Measurements from ENCODE around the gene SURF1. TPM values are rescaled to one million over a fixed set of nuclear protein-coding genes. Genes with fewer than 3 reads are reported as not detected.

SURF1 gene
- total RNA-seq, 1 donor from 2014 or later, result 30.0 TPM

DNA sequence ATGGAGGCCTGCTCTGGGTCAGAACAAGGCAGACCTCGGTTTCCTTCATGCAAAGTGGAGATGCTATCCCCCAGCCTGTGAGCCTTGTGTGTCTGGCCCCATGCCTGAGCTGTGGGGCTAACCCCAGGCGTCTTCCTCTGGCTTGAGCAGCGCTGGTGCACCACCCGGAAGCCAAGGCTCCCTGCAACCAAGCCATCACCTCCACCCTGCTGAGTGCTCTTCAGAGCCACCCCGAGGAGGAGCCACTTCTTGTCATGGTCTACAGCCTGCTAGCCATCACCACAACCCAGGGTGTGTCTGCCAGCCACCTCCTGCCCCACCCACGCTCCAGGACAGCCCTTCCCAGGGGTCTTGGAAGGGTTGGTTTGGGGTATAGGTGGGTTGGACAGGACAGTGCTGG lies 45.3 kb upstream of the SURF1 start:
- H3K36me3 Mint-ChIP-seq, result peaks cover 12% of the 10 kb centered on the region
- no peak for DNase-seq (ENCODE audit: low spot score in 2 of 2, unreplicated experiment in 2 of 2)
- H3K27me3 Mint-ChIP-seq (ENCODE audit: low read depth), result peaks cover 15% of the 10 kb centered on the region
- TF ChIP-seq, protein P1, sequence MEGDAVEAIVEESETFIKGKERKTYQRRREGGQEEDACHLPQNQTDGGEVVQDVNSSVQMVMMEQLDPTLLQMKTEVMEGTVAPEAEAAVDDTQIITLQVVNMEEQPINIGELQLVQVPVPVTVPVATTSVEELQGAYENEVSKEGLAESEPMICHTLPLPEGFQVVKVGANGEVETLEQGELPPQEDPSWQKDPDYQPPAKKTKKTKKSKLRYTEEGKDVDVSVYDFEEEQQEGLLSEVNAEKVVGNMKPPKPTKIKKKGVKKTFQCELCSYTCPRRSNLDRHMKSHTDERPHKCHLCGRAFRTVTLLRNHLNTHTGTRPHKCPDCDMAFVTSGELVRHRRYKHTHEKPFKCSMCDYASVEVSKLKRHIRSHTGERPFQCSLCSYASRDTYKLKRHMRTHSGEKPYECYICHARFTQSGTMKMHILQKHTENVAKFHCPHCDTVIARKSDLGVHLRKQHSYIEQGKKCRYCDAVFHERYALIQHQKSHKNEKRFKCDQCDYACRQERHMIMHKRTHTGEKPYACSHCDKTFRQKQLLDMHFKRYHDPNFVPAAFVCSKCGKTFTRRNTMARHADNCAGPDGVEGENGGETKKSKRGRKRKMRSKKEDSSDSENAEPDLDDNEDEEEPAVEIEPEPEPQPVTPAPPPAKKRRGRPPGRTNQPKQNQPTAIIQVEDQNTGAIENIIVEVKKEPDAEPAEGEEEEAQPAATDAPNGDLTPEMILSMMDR (IDR thresholded peaks at IDR 0.05; ENCODE audit: unreplicated experiment), result no peak
- H3K9me3 Mint-ChIP-seq, result no peaks in the 10 kb centered on the region
- no peak overlapping the region for H3K27ac Mint-ChIP-seq
- no peak overlapping the region for H3K4me3 Mint-ChIP-seq
- H3K4me1 Mint-ChIP-seq, result no peaks in the 10 kb centered on the region

DNA sequence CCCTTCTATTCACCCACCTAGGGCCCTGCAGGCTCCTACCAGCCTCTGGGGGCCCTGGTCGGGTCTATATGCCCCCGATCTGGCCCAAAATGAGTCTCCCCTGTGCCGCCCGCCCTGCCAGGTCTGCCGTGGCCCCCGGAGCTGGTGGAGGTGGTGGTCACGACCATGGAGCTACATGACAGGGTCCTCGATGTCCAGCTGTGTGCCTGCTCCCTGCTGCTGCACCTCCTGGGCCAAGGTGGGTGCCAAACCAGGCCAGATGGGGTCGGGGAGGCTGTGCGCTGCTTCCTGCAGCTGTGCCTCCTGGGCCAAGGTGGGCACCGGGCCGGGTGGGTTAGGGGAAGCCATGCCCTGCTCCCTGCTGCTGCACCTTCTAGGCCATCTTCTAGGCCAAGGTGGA lies 44.0 kb upstream of the SURF1 start:
- TF ChIP-seq, protein P1 (IDR thresholded peaks at IDR 0.05; ENCODE audit: unreplicated experiment), result no peak
- Mint-ChIP-seq H3K27ac (no peak overlapping the region), H3K4me1 (no peaks in the 10 kb centered on the region), H3K36me3 (peaks cover under 1% of the 10 kb centered on the region), H3K4me3 (no peak overlapping the region), H3K27me3 (ENCODE audit: low read depth) (peaks cover 28% of the 10 kb centered on the region), H3K9me3 (no peaks in the 10 kb centered on the region)
- no peak for DNase-seq (ENCODE audit: low spot score in 2 of 2, unreplicated experiment in 2 of 2)

DNA sequence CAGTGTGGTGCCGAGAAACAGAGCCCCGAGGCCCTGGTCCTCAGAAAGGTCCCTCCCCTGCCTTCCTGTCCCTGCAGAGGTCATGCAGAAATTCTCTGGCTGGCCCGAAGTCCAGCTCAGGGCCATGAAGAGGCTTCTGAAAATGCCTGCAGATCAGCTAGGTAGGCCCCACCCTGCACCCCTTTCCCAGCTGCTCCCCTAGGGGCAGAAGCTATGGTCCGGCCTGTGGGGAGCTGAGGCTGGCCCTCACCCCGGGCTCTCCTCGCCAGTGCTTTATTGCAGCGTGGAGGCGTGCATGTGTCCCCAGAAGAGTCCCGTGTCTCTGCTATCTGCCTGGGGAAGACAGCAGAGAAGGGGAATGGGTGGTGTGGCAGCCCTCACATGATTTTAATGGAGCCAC lies 41.6 kb upstream of the SURF1 start:
- no peak overlapping the region for H3K27ac Mint-ChIP-seq
- no peaks in the 10 kb centered on the region for H3K36me3 Mint-ChIP-seq
- no peaks in the 10 kb centered on the region for H3K4me1 Mint-ChIP-seq
- TF ChIP-seq, protein P1 (IDR thresholded peaks at IDR 0.05; ENCODE audit: unreplicated experiment), result no peak
- H3K4me3 Mint-ChIP-seq, result no peak overlapping the region
- H3K27me3 Mint-ChIP-seq (ENCODE audit: low read depth), result peaks cover 37% of the 10 kb centered on the region
- no peak for DNase-seq (ENCODE audit: low spot score in 2 of 2, unreplicated experiment in 2 of 2)
- no peaks in the 10 kb centered on the region for H3K9me3 Mint-ChIP-seq

DNA sequence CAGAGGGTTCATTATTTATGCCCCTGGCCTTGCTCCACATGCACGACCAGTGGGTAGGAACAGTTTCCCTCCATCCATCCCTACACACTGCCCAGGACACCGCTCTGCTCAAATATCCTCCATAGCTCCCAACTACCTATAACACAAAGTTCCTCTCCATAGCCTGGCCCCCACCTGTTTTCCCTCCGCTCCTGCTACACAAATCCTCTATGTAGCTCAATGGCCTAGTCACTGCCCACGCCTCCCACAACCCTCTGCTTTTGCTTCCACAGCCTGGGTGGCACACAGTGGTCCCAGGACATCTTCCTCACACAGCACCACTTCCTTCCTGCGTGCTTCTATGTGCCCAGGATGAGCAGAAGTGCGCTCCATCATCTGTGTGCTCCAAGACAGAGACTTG lies 41.1 kb upstream of the SURF1 start:
- H3K9me3 Mint-ChIP-seq, result no peaks in the 10 kb centered on the region
- H3K27me3 Mint-ChIP-seq (ENCODE audit: low read depth), result peaks cover 37% of the 10 kb centered on the region
- TF ChIP-seq, protein P1 (IDR thresholded peaks at IDR 0.05; ENCODE audit: unreplicated experiment), result no peak
- H3K4me1 Mint-ChIP-seq, result no peaks in the 10 kb centered on the region
- no peak for DNase-seq (ENCODE audit: low spot score in 2 of 2, unreplicated experiment in 2 of 2)
- H3K27ac Mint-ChIP-seq, result no peak overlapping the region
- no peaks in the 10 kb centered on the region for H3K36me3 Mint-ChIP-seq
- H3K4me3 Mint-ChIP-seq, result no peak overlapping the region

DNA sequence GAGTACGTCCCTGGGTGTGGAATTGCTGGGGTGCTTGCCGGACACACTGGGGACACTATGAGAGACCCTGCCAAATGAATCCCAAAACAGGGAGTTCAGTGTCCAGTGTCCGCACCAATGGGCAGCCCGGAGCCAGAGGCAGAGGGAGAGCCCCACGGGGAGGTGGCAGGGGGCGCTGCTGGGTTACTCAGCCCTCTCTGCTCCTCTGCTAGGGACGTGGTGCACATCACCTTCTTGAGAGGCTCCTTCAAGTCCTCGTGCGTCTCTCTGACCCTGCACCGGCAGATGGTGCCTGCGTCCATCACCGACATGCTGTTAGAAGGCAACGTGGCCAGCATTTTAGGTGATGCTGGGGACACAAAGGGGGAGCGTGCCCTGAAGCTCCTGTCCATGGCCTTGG lies 40.7 kb upstream of the SURF1 start:
- H3K27me3 Mint-ChIP-seq (ENCODE audit: low read depth), result peaks cover 37% of the 10 kb centered on the region
- H3K4me3 Mint-ChIP-seq, result no peak overlapping the region
- H3K36me3 Mint-ChIP-seq, result no peaks in the 10 kb centered on the region
- H3K27ac Mint-ChIP-seq, result no peak overlapping the region
- H3K9me3 Mint-ChIP-seq, result no peaks in the 10 kb centered on the region
- no peak for DNase-seq (ENCODE audit: low spot score in 2 of 2, unreplicated experiment in 2 of 2)
- no peaks in the 10 kb centered on the region for H3K4me1 Mint-ChIP-seq
- TF ChIP-seq, protein P1 (IDR thresholded peaks at IDR 0.05; ENCODE audit: unreplicated experiment), result no peak

DNA sequence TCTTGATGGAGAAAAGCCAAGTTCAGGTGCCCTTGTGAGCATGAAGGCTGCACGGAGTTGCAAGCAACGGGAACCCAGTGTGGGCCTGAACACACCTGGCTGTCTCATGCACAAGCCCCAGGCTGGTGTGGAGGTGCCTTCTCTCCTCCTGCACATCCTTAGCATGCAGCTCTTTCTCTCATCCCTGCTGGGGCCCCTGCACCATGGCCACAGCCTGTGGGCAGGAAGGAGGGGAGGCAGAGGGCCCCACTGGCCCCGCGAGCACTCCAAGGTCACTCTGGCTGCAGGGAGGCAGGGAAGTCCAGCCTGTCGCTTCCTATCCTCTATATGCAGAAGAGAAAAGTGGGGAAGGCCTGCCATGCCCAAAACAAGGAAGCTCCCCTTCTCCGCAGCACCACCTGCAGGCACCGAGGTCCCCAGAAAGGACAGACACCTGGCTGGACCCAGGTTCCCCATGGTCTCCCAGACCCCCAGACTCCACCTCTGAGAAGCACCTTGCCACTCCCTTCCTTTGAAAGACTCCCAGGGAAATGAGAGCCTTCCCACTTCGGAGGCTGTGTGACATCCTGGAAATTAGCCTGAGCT lies 38.5 kb upstream of the SURF1 start:
- TF ChIP-seq, protein P1 (IDR thresholded peaks at IDR 0.05; ENCODE audit: unreplicated experiment), result no peak
- no peak overlapping the region for H3K27ac Mint-ChIP-seq
- DNase-seq (ENCODE audit: low spot score in 2 of 2, unreplicated experiment in 2 of 2), result no peak

More for the DNA sequence above, 38.5 kb upstream of the SURF1 start:
- Mint-ChIP-seq H3K4me3 (no peak overlapping the region), H3K36me3 (no peaks in the 10 kb centered on the region), H3K27me3 (ENCODE audit: low read depth) (peaks cover 40% of the 10 kb centered on the region), H3K9me3 (no peaks in the 10 kb centered on the region), H3K4me1 (no peaks in the 10 kb centered on the region)

Measured in mesothelial cell of epicardium (in vitro differentiated cells).